Inflammatory macrophage treated with lipopolysaccharide for 1 hour (primary cell): Measurements from ENCODE around the gene NKX1-1.

Source experiments
- DNase-seq, 2 donors: peaks; one replicate each; pipeline ENCODE4 v3.0.0-alpha.2; 2020 to 2022

Gene NKX1-1

DNA sequence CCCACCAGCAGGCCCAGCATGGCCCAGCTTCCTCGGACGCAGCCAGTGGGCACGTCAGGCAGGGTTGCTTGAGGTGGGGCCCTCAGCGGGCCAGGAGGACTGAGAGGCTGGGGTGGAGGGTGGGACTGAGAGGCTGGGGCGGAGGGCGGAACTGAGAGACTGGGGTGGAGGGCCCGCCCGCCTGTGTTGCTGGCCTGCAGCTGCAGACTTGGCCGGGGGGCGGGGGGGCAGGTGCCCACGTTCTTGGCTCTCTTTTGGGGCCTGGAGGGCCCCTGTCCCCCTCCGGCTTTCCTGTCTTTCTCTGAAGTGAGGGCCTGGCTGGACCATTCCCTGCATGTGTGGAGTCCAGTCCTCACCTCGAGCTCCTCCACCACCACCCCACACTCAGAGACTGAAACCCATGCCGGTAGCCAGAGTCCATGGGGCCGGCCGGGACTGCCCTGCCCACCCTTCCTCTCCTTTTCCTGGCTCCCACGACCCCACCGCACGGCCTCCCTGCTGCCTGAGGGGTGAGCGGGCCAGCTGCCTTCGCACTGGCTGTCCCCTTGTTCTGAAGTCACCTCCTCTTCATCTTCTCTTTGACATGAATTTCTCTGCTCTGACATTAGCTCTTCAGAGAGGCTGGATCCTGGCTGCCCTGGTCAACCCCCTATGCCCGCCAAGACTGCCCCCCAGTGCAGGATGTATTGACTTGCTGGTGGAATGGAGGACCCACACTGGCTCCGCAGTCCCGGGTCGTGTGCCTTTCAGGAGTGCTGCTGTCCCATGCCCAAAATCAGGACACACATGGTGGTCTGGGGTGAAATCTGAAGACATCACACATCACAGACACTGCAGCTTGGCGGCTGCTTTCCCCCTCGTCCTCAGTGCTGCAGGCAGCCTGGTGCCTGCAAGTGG lies 10.1 kb upstream of the NKX1-1 start:
- DNase-seq, result no peak

DNA sequence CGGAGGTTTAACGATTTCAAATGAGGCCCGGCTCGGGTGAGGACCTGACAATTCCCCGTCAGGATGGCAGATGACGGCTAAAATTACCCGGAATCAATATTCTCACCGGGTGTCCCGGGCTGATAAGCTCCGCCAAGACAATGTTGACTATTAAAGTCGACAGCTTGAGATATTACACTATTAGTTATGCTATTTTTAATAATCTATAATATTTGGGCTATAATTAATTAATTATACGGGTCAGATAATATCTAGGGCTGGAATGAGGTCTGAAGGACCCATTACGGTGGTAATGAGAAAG lies 9.4 kb upstream of the NKX1-1 start:
- DNase-seq, result no peak

DNA sequence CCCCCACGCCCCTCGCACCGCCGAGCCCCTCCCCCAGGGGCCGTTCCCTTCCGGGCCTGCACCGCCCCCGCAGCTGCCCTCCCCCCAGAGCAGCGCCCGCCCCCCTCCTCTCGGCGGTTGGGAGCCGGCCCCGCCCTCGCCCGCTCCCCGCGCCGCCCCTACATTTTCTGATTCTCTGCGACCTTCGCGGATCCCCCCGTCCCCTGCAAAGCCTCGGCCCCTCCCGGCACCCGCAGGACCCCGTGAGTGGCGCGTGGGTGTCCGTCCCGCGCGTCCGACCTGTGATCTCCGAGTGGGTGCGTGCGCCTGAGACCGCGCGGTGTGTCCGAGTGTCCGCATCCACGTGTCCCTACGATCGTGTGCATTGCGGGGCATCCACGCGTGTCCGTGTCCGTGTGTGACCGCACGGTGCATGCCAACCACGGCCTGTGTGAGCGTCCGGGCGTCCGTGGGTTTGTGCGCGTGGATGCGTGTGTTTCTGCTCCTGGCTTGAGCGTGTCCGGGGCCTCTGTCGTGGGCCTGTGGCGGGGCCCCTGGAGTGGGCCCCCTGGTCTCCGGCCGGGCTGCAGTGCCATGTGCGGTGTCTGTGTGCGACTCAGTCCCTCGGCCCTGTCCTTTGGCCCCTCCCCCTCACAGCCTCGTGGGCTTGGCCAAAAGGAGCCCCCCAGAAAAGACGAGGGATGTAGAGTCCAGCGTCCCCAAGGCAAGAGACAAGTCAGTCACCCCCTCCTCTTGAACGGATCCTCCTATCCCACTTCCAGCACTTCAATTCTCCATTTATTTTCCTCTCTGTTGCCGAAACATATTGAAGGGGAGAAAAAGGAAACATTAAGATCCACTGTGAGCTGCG lies 8.8 kb upstream of the NKX1-1 start:
- no peak for DNase-seq

DNA sequence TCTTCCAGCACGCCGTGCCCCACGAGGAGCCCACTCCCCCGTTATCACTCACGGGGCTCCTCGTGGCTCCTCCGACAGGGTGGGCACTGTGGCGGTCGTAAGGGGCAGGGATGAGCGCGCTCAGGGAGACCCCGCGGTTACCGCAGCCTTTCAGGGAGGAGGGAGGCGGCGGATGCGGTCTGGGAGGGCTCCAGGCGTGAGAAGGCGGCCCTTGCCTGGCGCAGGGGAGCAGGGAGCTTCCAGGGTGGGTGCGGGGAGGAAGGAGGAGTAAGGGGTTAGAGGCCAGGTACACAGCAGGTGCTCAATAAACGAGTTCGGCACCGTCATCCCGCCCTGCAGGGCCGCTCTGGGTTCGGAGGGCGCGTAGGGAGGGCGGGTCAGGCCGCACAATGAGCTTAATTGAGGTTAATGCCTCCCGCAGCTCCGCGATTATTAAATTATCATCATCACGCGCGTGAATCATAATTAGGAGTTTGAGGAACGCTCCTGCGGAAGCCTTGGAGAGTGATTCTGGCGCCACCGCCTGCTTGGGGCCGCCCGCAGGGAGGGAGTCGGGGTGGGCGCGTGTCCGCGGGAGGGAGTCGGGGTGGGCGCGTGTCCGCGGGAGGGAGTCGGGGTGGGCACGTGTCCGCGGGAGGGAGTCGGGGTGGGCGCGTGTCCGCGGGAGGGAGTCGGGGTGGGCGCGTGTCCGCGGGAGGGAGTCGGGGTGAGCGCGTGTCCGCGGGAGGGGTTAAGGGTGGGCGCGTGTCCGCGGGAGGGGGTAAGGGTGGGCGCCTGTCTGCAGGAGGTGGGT lies 7.6 kb upstream of the NKX1-1 start:
- DNase-seq, result no peak

DNA sequence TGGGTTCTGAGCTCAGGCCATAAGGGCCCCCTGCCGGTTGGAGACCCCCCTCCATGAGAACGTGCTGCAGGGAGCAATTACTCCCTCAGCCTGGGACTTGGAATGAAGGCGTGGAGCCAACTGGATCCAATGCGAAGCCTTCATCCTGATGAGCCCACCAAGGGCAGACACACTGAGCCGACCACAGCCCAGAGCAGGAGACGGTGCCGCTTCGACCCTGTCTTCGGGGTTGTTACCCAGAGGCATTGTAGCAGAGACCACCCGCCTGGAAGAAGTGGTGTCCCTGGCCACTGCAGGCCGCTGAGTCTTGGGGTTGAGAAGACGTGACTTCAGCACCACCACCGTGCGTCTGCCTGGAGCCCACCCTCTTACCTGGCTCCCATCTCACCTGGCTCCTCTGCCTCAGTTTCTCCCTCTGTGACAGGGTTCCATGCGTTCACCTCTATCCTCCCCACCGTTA lies 7.0 kb upstream of the NKX1-1 start:
- DNase-seq, result no peak

DNA sequence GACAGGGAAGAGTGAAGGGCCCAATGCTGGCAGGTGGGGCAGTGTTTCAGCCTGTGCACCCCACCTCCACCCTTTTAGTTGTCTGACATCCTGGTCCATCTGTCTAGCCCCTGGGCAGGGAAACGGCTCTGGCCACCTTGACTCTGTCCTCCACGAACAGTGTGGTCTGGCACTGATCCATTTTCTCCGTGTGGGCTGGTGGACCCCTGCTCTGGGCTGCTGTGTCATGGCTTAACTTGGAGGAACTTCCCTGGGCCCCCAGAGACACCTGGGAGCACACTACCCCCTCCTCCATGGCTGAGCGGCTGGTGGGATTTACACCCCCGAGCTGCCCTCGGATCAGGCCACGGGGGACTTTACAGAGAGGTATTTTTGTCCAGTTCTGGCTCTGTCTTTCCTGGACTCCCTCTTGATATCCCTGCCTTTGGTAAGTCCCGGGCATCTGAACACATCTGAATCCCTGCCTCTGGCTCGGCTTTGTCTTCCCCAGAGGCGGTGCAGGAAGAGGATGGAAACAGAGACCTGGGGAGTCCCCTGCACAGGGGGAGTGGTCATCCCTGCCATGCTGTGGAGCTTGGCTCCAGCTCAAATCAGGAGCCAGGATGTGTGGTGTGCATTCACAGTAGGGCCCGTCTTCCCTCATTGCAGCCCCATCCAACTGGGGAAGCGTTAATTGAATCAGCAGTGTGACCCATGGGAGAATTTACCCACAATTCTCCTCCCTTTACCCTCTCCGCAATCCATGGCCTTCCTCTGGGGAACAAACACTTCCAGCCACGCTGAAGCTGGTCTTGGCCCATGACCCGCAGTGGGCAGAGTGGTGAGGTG lies 6.3 kb upstream of the NKX1-1 start:
- DNase-seq, result no peak

DNA sequence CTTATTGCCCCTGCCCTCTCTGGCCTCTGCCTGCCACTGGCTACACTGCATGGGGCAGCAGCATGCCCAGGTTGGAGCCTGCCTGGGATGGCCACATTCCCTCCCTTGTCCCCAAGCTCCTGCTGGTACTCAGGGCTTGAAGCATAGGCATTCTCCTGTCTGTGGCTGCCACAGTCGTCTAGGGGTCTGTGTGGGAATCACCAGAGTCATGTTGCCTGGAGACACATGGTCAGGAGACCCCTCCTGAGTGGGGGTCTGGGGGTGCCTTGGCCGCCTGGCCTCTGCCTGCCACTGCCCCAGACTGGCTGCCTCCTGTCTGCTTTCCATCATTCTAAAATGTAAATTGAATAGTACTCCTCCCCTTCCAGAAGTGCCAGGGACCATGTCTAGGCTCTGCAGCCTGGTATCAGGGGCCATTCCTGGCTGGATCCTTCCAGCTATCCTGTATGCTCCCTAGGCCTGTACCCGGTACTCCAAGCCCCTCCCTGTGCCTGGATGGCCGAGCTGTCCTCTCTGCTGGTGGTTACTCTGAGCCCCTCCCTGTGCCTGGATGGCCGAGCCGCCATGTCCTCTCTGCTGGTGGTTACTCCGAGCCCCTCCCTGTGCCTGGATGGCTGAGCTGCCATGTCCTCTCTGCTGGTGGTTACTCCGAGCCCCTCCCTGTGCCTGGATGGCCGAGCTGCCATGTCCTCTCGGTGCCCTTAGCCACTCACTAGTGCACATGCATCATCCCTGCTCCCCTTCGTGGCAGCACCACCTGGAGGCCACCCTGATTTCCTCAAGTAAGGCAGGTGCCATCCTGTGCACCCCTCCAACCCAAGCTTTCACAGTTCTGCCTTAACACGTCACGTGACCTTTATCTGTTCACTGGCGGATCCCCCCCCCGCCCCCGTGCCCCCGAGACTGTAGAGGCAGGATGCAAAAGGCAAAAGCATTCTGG lies 5.5 kb upstream of the NKX1-1 start:
- DNase-seq, result no peak

DNA sequence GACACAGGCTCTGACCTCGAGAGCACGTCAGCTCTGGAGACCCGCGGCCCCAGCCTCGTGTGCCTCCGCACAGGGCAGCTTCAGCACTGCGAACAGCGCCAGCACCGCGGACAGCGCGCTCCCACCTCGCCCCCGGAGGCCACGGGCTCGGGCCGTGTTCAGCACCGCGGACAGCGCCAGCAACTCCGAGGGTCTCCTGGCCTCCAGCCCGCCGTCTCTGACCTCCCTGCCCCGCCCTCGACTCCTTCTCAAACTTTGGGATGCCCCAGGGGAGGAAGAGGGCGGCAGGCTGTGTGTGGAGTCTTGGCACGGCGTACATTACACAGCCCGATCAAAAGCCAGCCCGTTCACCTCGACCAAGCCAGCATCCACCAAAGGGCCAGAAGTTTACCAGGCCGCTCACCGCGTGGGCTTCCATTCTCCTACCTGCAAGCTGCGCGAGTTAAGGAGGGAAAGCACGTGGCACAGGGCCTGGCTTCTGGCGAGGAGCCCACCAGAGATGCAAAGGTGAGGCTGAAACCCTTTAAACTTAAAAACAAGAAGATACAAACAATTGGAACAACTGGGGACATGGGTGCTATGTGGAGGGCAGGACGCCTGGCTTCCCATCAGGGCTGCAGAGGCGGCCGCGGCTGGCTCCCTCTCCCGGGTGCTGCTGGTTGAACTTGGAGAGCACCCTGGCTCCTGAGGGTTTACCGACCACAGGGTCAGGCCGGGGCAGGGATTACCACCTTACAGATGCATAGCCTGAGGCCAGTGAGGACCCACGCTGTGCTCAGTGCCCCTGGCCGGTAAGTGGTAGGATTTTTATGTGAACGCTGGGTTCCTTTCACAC lies 4.5 kb upstream of the NKX1-1 start:
- DNase-seq, result peak in 1 of 2 donors; percentile 28

DNA sequence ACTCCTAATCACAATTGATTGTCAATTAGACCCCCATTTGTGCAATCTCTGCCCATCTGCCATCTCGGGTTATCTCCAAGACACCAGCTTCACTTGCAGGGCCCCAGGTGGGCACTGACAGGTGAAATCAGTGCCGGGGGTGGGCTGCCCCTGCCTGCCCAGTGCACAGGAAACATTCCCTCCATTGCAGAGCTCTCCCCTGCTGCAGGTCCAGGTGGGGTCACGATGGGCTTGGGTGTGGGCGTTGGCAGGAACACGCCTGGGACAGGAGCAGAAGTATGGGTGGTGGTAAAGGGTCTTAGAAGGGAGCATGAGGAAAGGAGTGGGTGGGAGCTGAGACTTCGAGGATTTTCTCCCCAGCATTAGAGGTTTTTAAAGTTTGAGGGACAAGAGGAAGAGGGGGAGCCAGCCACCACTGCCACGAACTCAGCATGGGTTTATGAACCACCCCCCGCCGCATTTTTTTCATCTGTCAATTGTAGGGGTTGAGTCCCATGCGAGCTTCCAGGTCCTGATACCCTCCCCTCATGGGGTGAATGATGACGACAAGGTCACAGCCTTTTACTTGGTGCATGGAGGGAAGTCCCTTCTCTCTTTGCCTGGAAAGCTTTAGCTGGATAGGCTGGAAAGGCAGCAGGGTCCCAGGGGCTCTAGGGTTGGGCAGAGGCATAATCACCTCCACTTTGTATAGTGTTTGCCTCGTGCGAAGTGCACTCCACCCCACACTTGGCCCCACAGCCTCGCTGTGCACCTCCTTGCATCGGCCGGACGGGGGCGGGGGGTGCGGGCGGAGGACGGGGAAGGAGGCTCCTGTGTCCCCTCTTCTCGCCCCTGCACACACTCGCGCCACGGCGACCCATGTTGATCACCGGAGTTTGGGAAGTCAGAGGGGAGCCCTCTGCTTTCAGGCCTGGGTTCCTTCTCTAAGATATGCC lies 3.5 kb upstream of the NKX1-1 start:
- no peak for DNase-seq

DNA sequence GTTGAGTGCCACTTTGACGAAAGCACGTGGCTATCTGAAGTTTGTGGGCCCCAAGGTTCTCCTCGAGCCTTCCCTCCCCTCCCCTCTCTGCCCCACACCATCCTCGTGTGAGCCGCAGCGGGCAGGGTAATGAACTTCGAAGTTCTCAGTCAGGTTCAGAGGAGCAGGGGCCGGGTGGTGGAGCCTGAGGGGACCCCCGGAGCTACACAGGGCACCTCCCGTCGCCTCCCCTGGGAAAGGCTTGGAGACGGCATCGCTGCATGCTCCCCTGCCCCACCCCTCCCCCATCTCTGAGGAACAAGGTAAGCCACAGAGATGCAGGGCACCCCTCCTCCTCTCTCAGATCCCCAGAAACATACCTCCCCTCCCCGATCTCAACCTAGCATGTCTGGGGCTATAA lies 2.8 kb upstream of the NKX1-1 start:
- no peak for DNase-seq

DNA sequence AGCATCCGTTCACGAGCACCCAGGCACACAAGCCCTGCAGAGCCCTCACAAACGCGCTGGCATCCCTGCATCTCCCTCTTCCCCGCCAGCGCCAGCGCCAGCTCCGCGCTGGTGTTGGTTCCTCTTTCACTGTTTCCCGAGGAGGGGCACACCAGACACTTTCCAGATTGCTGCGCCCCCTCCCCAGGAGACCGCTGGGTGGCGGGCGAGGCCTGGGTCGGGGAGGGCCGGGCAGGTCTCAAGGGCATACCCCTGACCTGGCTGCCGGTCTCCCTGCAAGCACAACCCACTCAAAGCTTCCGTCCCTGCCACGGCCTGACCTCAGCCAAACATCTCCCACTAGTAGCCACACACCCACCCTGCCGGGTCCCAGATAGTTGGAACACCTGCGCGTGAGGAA lies 2.2 kb upstream of the NKX1-1 start:
- no peak for DNase-seq

DNA sequence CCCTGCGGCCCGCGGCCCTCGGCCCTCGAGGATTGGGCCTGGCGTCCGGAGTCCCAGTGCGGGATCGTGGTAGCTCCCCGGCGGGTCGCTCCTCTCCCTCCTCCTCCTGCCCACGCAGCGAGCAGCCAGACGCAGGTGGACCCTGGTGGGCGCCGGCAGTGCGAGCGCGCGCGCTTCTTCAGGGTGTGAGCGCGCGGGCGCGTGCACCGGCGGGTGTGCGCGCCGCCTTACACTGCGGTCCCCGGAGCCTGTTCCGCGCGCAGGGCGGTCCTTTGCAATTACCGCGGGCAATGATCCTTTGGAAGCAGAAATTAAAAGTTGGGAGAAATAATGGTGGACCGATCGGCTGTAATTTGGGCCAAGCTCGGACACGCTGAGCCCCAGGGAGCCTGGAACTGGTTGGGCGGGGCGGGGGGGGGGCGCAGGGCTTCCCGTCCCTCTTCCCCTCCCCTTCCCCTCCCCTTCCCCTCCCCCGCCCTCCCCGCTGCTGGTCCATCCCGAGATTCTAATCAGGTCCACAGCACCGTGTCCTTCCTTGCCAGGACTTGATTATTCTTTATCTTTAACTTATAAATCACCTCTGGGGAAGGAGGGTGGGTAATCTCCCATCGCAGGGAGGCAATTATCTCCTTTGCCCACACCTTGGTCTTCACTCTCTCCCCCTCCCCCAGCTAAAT lies 1.6 kb upstream of the NKX1-1 start:
- DNase-seq, result no peak

DNA sequence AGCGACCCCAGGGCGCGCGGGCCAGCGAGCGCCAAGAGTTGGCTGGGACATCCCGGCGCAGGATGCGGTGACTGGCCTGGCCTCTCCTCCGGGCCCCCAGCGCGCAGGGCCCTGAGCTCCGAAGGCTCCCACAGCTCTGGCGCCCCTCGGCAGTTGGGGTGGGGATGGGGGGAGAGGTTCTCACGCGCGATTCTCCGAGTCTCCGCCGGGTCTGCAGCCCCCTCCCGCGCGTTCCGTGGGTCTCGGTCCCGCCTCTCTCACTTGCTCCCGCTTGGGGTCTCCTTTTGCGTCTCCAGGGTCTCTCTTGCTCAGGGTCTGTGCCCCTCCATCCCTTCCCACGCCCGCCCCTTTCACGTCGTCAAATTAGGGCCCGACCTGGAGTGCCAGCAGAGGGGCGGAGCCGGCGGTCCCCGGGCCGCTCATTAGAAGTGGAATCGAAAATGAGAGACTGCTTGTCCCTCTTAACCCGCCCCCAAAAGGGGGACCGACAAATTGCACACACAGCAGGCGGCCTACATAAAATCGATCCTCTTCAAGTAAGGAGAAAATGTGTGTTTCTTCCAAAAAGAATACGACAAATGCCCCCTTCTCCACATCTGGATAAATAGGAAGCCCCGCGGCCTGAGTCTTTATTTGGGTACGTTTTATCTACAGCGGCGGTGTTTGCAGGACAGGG lies 877 bp upstream of the NKX1-1 start:
- DNase-seq, result no peak

DNA sequence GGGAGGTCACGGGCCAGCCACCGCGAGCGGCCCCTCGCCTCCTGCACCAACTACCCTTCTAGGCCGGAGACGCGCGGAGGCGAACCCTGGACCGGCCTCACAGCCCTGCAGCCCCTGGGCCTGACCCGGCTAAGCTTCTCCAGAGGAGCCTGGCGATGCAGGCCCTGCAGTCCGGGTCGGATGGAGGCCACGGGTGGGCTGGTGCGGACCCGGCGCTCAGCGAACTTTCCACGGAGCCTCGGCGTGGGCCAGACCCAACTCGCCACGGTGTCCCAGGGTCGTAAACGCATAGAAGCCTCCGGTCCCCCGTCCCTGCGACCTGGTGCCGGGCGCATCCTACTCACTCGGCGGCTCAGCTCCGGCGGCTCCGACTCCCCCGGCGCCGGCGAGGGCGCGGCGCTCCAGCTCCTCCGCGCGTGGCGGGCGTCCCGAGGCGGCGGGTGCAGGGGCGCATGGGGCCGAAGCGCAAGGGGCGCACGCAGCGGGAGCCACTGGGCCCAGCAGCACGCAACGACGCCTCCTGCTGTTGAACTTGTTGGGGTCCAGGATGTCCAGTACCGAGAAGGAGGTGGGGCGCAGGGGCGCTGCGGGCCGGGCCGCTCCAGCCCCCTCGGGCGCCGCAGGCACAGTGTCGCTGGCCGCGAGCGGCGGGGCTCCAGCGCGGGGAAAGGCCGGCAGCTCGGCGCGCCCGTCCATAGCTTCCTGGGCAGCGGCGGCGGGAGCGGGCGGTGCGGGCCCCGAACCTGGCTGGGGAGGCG lies 427 bp downstream of the NKX1-1 start:
- no peak for DNase-seq

DNA sequence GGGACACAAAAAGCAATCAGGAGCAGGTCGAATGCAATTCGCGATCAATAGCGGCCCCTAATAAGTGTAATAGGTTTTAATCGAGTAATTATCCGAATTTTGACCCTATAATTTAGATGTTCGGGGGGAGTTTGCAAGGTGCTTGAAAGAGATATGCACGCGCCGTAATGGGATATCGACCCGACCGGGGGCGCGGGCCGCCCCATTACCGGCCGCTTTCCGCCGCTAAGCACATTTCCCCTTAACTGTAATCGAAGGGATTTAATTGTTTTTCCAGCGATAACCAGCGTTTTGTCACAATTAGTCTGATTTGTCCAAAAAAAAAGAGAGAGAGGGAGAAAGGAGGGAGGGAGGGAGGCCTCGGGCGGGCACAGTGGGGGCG lies 997 bp downstream of the NKX1-1 start:
- DNase-seq, result no peak

DNA sequence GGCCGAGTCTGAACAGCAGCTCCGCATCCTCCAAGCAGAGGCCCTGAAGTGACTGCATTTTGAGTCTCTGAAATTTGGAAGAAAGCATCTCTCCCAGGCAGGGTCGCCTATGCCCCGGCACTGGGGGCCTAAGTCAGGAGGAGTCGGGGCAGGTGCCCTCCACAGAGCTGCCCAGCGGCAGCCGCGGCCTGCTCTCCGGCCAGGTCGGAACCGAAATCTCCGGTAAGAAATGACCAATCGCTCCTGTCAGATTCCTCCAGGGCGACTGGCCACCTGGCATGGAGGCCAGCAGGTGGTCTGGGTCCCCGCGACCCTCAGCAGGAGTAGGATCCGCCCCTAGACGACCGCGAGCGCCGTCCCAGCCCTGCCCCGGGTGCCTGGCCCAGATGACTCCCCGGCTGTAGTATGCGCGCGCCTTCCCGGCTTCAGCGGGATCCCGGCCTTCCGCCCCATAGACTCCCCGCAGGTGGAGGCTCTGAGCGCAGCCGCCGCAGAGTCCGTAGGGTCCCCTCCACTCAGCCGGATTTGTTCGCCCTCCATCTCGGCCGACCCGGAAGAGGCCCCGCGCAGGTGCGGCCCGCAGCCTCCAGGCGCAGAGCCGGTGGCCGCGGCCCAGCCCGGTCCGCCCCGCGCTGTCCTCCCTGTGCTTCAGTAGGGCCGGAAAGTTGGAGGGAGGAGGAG lies 1.5 kb downstream of the NKX1-1 start:
- no peak for DNase-seq
